D721Med (cell line): ENCODE data around the gene PLCD3.

ENCODE experiments used
- DNase-seq: peaks from one replicate; pipeline ENCODE4 v3.0.0; 2011; ENCODE audit warnings: low spot score; ENCODE audit not compliant: insufficient read length
- FAIRE-seq: peaks from 2 replicates; lab custom pipeline; 2011; peaks lifted over from hg19 to GRCh38; lab: Jason Lieb, UNC
- CTCF ChIP-seq: IDR thresholded peaks from 2 replicates; pipeline ENCODE4 v1.5.1; 2012; ENCODE audit warnings: mild to moderate bottlenecking, control low read depth; ENCODE audit not compliant: insufficient read depth; ENCODE audit errors: missing control alignments

PLCD3 gene

GRCh38 chr17:45148183-45149036, 16.1 kb upstream of the PLCD3 start, which contains the start of gene HEXIM1:
Gene HEXIM1 (plus strand): TSS chr17:45148475. CDS start chr17:45149191, 716 bp downstream.
- FAIRE-seq (no peak), DNase-seq (peak; percentile 66)
- no peak for TF ChIP-seq CTCF

GRCh38 chr17:45147581-45148182, 15.4 kb upstream of the PLCD3 start:
- no peak for FAIRE-seq
- DNase-seq, result no peak
- no peak for TF ChIP-seq CTCF

GRCh38 chr17:45146890-45147580, 14.7 kb upstream of the PLCD3 start:
- DNase-seq, result no peak

GRCh38 chr17:45146592-45146889, 14.2 kb upstream of the PLCD3 start:
- no peak for FAIRE-seq

More at GRCh38 chr17:45146890-45147580, 14.7 kb upstream of the PLCD3 start:
- FAIRE-seq, result no peak
- TF ChIP-seq CTCF, result no peak

GRCh38 chr17:45146166-45146565, 13.9 kb upstream of the PLCD3 start:
- FAIRE-seq (no peak), DNase-seq (no peak)
- no peak for TF ChIP-seq CTCF

More at GRCh38 chr17:45146592-45146889, 14.2 kb upstream of the PLCD3 start:
- DNase-seq, result no peak
- TF ChIP-seq CTCF, result no peak

- no peak for FAIRE-seq
- TF ChIP-seq CTCF, result no peak
- no peak for DNase-seq
Measured at GRCh38 chr17:45145035-45145389, 12.7 kb upstream of the PLCD3 start.
